ENCODE results near the gene PAMR1.

Gene PAMR1

DNA sequence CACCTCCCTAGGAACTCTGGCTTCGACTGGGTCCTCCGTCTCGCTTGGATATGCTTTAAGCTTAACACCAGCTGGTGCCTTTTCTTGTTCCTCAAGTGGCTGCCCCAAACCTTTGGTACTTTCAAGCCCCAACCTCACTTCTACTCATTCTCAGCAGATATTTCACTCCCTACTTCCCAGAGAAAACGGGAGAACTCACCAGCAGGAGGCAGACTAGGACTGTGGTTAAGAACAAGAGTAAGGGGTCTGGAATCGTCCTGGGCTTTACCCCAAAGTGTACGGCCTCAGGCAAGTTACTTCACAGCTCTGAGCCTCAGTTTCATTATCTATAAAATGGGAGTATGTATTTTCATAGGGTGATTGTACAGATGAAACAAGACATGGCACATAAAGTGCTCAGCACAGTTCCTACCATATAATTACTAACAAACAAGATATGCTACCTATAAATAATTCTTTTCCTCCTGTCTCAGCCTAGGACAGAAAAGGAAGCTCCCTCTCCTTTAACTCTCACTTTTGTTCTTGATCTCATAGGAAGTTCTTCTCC is 37.8 kb downstream of the PAMR1 start:
- no peak for DNase-seq (ENCODE audit: insufficient read length, low spot score)
- no peak for FAIRE-seq

GRCh38 chr11:35486934-35487333 is 38.5 kb downstream of the PAMR1 start:
- TF ChIP-seq POU2F2 (IDR thresholded peaks at IDR 0.05; ENCODE audit: low read depth, low read length) (no peak), POLR2A (IDR thresholded peaks at IDR 0.05; ENCODE audit: low read depth, low read length) (no peak)
- DNase-seq (ENCODE audit: insufficient read length, low spot score) (no peak), FAIRE-seq (no peak)

More for the DNA sequence above, 37.8 kb downstream of the PAMR1 start:
- no peak for TF ChIP-seq TAF1 (IDR thresholded peaks at IDR 0.05; ENCODE audit: low read depth, low read length)
- no peak for TF ChIP-seq POU2F2 (IDR thresholded peaks at IDR 0.05; ENCODE audit: low read depth, low read length)
- no peak for TF ChIP-seq POLR2A (IDR thresholded peaks at IDR 0.05; ENCODE audit: low read depth, low read length)
- TF ChIP-seq SPI1 (IDR thresholded peaks at IDR 0.05; ENCODE audit: low read depth, low read length): no peak
- no peak for TF ChIP-seq POLR2AphosphoS5 (IDR thresholded peaks at IDR 0.05; ENCODE audit: low read depth, low read length)
- TF ChIP-seq PAX5 (IDR thresholded peaks at IDR 0.05; ENCODE audit: insufficient read depth, low read length, severe bottlenecking): no peak

- no peak for FAIRE-seq
- DNase-seq (ENCODE audit: insufficient read length, low spot score): no peak
- no peak for TF ChIP-seq TAF1 (IDR thresholded peaks at IDR 0.05; ENCODE audit: low read depth, low read length)
- TF ChIP-seq PAX5 (IDR thresholded peaks at IDR 0.05; ENCODE audit: insufficient read depth, low read length, severe bottlenecking): no peak
- TF ChIP-seq POLR2AphosphoS5 (IDR thresholded peaks at IDR 0.05; ENCODE audit: low read depth, low read length): no peak
- no peak for TF ChIP-seq POU2F2 (IDR thresholded peaks at IDR 0.05; ENCODE audit: low read depth, low read length)
- TF ChIP-seq POLR2A (IDR thresholded peaks at IDR 0.05; ENCODE audit: low read depth, low read length): no peak
- no peak for TF ChIP-seq SPI1 (IDR thresholded peaks at IDR 0.05; ENCODE audit: low read depth, low read length)
These were observed 39.0 kb downstream of the PAMR1 start for GRCh38 chr11:35486446-35486845.

- FAIRE-seq (peak; percentile 87), DNase-seq (ENCODE audit: insufficient read length, low spot score) (peak; percentile 28)
- TF ChIP-seq PAX5 (IDR thresholded peaks at IDR 0.05; ENCODE audit: insufficient read depth, low read length, severe bottlenecking): no peak
These were observed 39.6 kb downstream of the PAMR1 start for GRCh38 chr11:35485656-35486322.

- FAIRE-seq (no peak), DNase-seq (ENCODE audit: insufficient read length, low spot score) (no peak)
- no peak for TF ChIP-seq SPI1 (IDR thresholded peaks at IDR 0.05; ENCODE audit: low read depth, low read length)
- no peak for TF ChIP-seq TAF1 (IDR thresholded peaks at IDR 0.05; ENCODE audit: low read depth, low read length)
These were observed 41.0 kb downstream of the PAMR1 start for GRCh38 chr11:35484435-35484834.

DNA sequence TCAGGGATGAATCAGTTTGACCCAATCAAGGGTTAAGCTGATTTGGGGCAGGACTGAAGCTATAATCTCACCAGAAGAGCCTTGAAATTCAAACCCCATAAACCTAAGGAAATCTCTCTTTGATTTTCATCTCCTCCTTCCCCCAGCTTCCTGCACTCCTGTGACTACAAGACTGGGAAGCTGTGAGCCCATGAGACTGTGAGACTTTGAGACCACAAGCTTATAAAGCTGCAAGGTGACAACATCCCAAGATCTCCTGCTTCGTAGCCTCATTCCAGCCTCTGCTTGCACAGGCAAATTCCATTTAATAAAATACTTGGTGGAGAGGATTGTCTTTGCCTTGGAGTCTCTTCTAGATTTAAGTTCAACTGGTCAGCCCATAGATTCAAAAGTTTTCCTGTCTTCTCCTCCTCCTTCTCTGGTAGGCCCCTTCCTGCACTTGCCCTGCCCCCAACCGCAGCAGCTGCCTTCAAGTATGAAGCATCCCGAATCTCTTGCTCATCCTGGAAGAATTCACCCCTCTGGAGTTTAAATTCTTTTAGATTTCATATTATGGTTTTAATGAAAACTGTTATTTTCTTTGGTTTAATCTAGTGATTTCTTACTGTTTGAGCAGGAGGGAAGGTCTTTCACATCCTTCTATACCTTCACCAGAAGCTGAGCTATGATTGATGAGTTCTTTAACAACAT is 42.1 kb downstream of the PAMR1 start:
- DNase-seq (ENCODE audit: insufficient read length, low spot score) (no peak), FAIRE-seq (no peak)
- TF ChIP-seq POLR2A (IDR thresholded peaks at IDR 0.05; ENCODE audit: low read depth, low read length): no peak
- no peak for TF ChIP-seq POLR2AphosphoS5 (IDR thresholded peaks at IDR 0.05; ENCODE audit: low read depth, low read length)
- TF ChIP-seq TAF1 (IDR thresholded peaks at IDR 0.05; ENCODE audit: low read depth, low read length): no peak
- TF ChIP-seq SPI1 (IDR thresholded peaks at IDR 0.05; ENCODE audit: low read depth, low read length): no peak

- DNase-seq (ENCODE audit: insufficient read length, low spot score) (no peak), FAIRE-seq (no peak)
- no peak for TF ChIP-seq POLR2A (IDR thresholded peaks at IDR 0.05; ENCODE audit: low read depth, low read length)
- TF ChIP-seq SPI1 (IDR thresholded peaks at IDR 0.05; ENCODE audit: low read depth, low read length): no peak
- no peak for TF ChIP-seq PAX5 (IDR thresholded peaks at IDR 0.05; ENCODE audit: insufficient read depth, low read length, severe bottlenecking)
- TF ChIP-seq POU2F2 (IDR thresholded peaks at IDR 0.05; ENCODE audit: low read depth, low read length): no peak
- TF ChIP-seq TAF1 (IDR thresholded peaks at IDR 0.05; ENCODE audit: low read depth, low read length): no peak
- no peak for TF ChIP-seq POLR2AphosphoS5 (IDR thresholded peaks at IDR 0.05; ENCODE audit: low read depth, low read length)
These were observed 45.7 kb downstream of the PAMR1 start for GRCh38 chr11:35479731-35480130.

DNA sequence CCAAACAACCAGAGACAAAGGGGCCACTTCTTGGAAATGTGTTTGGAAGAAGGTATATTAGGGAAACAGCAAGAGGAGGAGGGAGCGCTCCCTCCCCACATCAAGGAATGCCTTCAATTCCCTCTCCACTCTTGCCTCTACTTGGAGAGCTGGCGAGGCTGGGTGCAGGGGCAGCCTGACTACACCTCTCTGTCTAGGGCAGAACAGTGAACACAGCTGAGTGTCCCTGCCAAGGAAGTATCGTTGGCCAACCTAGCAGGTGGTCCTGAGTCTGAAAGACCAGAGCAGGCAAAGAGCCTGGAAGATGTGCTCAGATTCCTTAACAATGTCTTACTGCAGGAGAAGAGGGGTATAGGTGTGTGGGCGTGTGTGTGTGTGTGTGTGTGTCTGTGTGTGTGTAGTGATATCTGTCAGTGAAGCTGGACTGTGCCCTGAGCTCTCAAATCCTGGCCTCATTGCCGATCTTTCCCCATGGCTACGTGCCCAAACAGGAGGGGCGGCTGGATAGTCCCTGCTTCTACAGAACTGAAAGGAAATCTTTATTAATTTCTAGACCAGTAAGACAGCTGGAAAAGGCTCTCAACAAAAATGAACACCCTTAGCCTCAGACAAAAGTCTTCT is 46.8 kb downstream of the PAMR1 start:
- no peak for TF ChIP-seq TAF1 (IDR thresholded peaks at IDR 0.05; ENCODE audit: low read depth, low read length)
- DNase-seq (ENCODE audit: insufficient read length, low spot score) (no peak), FAIRE-seq (no peak)

DNA sequence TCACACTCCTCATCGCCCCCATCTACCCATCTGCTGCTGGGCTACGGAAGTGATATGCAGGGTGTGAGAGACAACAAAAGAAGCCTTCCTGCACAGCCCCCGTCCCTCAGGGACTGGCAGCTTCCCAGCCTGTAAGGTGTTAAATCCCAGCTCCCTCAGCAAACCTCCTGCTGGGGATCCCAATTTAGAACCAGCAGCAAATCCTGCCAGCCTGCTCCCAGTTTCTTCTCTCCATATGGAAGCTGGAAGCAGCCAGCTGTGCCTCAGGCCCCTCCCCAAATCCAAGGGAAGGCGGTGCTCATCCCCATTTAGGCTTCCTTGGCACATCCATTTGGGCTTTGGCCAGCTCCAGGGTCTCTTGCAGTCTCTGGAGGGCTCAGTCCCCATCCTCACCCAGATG is 47.5 kb downstream of the PAMR1 start:
- TF ChIP-seq TAF1 (IDR thresholded peaks at IDR 0.05; ENCODE audit: low read depth, low read length) (no peak), SPI1 (IDR thresholded peaks at IDR 0.05; ENCODE audit: low read depth, low read length) (no peak), POU2F2 (IDR thresholded peaks at IDR 0.05; ENCODE audit: low read depth, low read length) (no peak), POLR2A (IDR thresholded peaks at IDR 0.05; ENCODE audit: low read depth, low read length) (no peak), POLR2AphosphoS5 (IDR thresholded peaks at IDR 0.05; ENCODE audit: low read depth, low read length) (no peak), PAX5 (IDR thresholded peaks at IDR 0.05; ENCODE audit: insufficient read depth, low read length, severe bottlenecking) (no peak)
- no peak for DNase-seq (ENCODE audit: insufficient read length, low spot score)
- no peak for FAIRE-seq

DNA sequence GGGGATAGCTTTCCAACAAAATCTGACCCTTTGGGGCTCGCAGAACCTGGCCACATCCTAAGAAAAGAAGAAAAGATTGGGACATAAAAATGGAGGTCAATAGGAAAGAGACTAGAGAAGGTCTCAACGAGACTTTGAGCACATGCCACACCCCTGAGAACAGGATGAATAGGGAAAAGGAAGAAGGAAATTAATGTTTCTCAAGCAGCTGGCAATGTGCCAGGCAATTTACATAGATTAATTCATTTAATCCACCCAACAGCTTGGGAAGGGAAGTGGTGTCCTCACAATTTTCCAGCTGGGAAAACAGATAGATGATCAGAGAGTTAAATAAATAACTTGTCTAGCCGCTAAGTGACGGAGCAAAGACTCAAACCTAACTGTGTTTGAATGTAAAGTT is 50.7 kb downstream of the PAMR1 start:
- TF ChIP-seq POU2F2 (IDR thresholded peaks at IDR 0.05; ENCODE audit: low read depth, low read length) (no peak), TAF1 (IDR thresholded peaks at IDR 0.05; ENCODE audit: low read depth, low read length) (no peak), POLR2A (IDR thresholded peaks at IDR 0.05; ENCODE audit: low read depth, low read length) (no peak), SPI1 (IDR thresholded peaks at IDR 0.05; ENCODE audit: low read depth, low read length) (no peak)
- DNase-seq (ENCODE audit: insufficient read length, low spot score): no peak
- no peak for FAIRE-seq

All from GM12891 (cell line).